AG04449 (cell line): ENCODE measurements around the gene POMGNT2.

Source experiments
- CTCF ChIA-PET: fragments of 350-600 bp; formaldehyde crosslinking; extraction: SDS; loops from one replicate; lab custom pipeline; 2021; ENCODE audit warnings: antibody characterized with exemption; lab: Yijun Ruan, JAX
- POLR2A ChIA-PET: fragments of 400-600, 350-600 bp; formaldehyde crosslinking; extraction: SDS; loops from one replicate; lab custom pipeline; 2020; ENCODE audit warnings: antibody characterized with exemption, inconsistent platforms; lab: Yijun Ruan, JAX
- DNase-seq: peaks from one replicate; pipeline ENCODE4 v3.0.0-alpha.2; 2010; ENCODE audit warnings: low read depth, low spot score
- H3K4me3 ChIP-seq: 2 replicates; pipeline ENCODE4 v1.5.1; 2011; ENCODE audit warnings: low read depth, mild to moderate bottlenecking, control low read depth, low read length
- CTCF ChIP-seq: IDR thresholded peaks from one replicate; pipeline ENCODE4 v1.5.1; 2011; ENCODE audit warnings: mild to moderate bottlenecking, moderate library complexity, low read length, control low read depth, inconsistent platforms; ENCODE audit not compliant: insufficient read depth; ENCODE audit errors: missing control alignments

Gene POMGNT2

GRCh38 chr3:43036621-43037423 is 69.1 kb downstream of the POMGNT2 start:
- POLR2A ChIA-PET: no interaction called here
- no peak for DNase-seq
- no peak overlapping the region for H3K4me3 ChIP-seq
- CTCF ChIA-PET: interaction anchor here (0.6 kb wide), 1 partner anchor 111 kb away, joined by 4 read pairs; no protein-coding TSS in a partner anchor
- no peak for TF ChIP-seq CTCF

GRCh38 chr3:43035801-43036365 is 70.0 kb downstream of the POMGNT2 start:
- no peak for DNase-seq
- CTCF ChIA-PET: interaction anchor here (0.6 kb wide), 1 partner anchor 112 kb away, joined by 4 read pairs; no protein-coding TSS in a partner anchor
- H3K4me3 ChIP-seq: no peak overlapping the region
- no peak for TF ChIP-seq CTCF
- POLR2A ChIA-PET: no interaction called here

GRCh38 chr3:43034911-43035310 is 71.0 kb downstream of the POMGNT2 start:
- no peak for TF ChIP-seq CTCF
- no peak overlapping the region for H3K4me3 ChIP-seq
- no peak for DNase-seq
- POLR2A ChIA-PET: no interaction called here
- CTCF ChIA-PET: no interaction called here

GRCh38 chr3:43034200-43034599 is 71.7 kb downstream of the POMGNT2 start:
- POLR2A ChIA-PET: no interaction called here
- CTCF ChIA-PET: no interaction called here
- no peak overlapping the region for H3K4me3 ChIP-seq
- no peak for DNase-seq
- no peak for TF ChIP-seq CTCF

- TF ChIP-seq CTCF: no peak
- DNase-seq: no peak
- CTCF ChIA-PET: no interaction called here
- POLR2A ChIA-PET: no interaction called here
- no peak overlapping the region for H3K4me3 ChIP-seq
Measured at GRCh38 chr3:43032646-43033628, 72.9 kb downstream of the POMGNT2 start.
